COR-L47 (cell line): Measurements from ENCODE around the gene OSBPL1A.

Experiments
- DNase-seq: peaks from one replicate; lab custom pipeline; 2025; lab: John Stamatoyannopoulos, UW

The OSBPL1A gene

DNA sequence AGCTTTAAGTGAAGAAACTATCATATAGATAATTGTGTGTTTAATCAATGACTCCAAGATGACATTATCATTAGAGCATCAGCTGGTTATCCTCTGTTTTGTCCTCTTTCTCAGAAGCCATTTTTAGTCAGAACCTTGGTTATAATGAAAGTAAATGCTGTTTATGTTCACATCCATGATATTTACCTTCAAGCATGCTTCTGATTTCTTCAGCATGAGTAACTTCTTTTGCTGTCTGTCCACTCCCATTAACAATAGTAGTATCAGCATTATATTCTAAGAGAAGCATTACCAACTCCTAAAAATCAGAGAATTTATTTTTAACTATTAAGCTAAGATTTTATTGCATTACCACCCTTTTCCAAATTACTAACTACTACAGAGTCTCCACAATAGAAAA, 56.3 kb downstream of the OSBPL1A start:
- no peak for DNase-seq

DNA sequence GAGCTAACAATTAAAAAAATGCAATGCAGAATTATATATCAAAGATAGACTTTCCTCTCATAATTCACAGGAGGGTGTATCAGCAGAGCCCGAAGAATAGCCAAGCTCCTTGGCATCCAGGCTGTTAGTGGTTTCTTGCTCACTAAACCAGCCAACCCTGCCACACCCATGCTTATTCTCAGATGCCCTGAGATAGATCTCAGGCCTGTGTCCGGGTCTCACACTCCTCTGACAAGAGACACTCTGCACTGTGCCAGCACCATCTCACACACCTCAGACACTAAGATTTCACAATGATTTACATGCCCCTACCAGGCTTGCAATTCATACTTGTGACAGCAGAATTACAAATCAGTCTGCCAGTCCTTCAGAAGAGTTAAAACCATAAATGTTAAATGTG, 64.5 kb downstream of the OSBPL1A start:
- DNase-seq = no peak

DNA sequence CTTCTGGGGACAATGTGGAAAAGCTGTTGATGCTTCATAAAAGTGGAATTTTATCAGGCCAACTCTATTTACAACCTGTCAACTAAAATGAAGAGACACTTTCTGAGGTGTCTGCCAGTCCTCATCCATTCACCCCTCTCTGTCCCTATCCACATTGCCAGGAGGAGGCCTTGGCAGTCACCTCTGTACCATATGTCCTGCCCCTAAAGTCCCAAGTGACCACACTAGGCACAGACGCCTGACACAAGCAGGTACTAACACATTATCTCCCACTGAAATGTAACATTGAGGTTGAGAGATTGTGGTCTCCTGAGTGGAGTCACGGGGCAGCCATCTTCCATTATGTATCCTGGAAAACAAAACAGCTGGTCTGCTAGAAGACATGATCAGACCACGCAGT, 71.4 kb downstream of the OSBPL1A start:
- DNase-seq = no peak

DNA sequence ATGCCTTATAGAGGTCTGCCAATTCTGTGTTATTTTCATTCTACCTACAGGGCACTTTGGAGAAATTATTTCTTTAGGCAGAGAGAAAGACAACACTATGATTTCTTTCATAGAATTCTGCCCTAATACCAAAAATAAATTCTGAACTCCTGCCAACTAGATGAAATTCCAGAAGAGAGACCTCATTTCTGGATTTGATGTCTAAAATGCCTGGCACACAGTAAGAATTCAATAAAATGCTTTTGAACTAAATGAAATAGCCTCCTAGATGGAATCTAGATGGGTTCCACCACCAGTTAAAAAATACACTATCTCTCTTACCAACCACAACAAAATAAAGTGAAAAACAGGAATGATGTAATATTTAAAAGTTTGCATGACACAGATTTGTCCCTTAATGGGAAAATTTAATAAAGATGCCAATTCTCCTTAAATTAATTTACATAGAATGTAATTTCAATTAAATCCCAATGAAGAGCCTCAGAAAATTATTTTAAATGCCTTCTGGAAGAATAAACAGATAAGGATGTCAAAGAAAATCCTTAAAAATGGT, 75.0 kb downstream of the OSBPL1A start:
- no peak for DNase-seq

DNA sequence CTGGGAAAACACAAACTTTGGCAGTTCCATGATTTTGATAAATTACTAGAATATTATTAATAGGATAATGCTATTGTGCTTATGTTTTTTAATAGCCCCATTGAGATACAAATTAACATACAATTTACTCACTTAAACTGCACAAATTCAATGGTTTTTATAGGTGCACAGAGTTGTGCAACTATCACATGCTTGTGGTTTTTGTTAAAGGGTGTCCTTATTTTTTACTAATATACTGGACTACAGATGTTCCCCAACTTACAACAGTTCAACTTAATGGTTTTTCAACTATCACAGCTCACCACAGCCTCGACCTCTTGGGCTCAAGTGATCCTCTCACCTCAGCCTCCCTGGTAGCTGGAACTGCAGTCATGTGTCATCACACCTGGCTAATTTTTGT, 76.6 kb downstream of the OSBPL1A start:
- no peak for DNase-seq

DNA sequence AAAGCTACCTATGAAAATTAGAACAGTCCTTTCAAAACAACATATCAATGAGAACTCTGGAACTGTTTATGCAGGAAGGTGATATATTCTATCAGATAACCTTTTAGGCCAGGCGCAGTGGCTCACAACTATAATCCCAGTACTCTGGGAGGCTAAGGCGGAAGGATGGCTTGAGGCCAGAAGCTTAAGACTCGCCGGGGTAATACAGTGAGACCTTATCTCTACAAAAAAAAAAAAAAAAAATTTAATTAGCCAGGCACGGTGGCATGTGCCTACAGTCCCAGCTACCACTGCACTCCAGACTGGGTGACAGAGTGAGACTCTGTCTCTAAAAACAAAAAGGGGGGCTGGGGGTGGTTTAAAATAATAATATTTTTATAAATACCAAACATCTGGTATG, 77.9 kb downstream of the OSBPL1A start:
- no peak for DNase-seq

DNA sequence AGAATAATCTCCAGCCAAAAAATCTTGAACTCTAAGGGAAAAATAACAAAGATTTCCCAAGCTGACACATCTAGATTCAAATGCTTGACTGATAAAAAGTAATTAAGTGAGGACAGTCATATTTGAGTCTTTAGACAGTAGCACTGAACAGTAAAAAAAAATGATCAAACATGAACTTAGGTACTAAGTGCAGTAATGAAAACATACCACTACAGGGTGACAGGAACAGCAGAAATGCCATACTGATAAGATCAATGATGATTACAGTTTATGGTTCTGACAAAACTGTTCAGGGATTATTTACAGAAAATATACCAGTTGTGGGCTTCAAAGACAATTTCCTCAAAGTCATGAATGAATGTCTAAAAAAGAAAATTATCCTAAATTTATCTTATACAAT, 80.3 kb downstream of the OSBPL1A start:
- DNase-seq = no peak

DNA sequence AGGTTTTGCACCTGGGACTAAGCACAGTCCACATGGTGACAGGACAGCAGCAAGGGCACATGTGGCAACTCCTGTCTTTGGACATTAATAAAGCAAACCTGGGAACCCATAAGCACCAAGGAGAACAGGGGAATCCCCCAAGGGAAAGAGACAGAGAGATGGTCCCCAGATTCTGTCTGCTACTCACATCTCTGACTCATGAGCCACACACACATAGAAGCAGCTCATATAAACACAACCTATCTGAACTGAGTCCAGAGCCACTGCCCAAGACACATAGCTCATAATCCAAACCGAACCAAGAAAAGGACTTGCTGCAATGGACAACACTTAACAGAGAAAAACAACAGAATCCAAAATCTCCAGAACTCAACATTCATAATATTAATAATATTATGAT, 82.5 kb downstream of the OSBPL1A start:
- DNase-seq = no peak

DNA sequence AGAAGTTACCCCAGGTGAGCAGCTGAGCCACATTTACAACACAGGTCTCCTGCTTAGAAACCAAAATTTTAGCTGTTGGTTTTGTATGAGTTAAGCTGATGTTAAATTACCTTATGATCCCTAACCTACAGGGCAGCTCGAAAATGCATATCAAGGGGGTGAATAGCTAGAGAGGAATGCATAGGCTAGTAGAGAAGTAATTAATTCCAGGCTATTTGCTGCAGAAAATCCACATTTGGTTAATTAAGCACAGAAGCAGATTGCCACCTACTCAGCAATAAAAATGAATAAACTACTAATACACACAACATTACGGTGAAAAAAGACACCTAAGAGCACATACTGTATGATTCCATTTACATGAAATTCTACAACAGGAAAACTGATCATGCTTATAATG, 91.4 kb downstream of the OSBPL1A start:
- no peak for DNase-seq

DNA sequence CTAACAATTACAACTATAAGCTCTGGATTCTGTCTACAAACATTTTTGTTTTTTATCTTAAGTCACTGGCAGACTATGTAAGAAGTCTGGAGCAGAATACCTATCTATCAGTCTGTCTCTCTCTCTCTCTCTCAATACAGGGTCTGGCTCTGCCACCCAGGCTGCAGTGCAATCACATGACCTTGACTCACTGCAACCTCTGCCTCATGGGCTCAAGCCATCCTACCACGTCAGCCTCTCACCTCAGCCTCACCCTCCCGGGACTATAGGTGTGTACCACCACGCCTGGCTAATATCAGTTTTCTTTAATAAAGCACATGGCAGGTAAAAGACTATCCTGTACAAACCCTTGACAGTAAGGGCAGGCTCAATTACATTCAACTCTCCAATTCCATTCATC, 96.9 kb downstream of the OSBPL1A start:
- DNase-seq = no peak

DNA sequence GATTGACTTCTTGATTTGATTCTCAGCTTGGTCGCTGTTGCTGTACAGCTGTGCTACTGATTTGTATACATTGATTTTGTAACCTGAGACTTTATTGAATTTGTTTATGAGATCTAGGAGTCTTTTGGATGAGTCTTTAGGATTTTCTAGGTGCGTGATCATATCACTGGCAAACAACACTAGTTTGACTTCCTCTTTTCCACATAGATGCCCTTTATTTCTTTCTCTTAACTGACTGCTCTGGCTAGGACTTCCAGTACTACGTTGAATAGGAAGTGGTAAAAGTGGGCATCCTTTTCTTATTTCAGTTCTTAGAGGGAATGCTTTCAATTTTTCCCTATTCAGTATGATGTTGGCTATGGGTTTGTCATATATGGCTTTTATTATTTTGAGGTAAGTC, 101.3 kb downstream of the OSBPL1A start:
- DNase-seq = no peak

DNA sequence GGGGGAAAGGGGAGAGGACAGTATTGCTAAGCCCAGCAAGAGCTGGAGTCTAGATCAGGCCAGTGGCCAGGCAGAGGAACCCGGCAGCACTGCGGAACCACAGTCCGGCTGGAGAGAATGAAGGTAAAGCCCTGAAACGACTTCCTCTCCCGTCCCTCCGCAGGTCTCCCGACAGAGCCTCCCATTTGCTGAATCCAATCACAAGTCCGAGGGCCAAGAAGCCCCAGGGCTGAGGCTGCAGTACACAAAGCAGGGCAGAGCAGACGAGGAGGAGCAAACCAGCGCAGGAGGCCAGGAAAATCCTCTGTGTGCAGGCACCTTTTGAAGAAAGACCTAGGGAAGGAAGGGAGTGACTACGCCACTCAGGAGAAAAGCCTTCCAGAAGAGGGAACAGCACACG, 104.4 kb downstream of the OSBPL1A start:
- no peak for DNase-seq

DNA sequence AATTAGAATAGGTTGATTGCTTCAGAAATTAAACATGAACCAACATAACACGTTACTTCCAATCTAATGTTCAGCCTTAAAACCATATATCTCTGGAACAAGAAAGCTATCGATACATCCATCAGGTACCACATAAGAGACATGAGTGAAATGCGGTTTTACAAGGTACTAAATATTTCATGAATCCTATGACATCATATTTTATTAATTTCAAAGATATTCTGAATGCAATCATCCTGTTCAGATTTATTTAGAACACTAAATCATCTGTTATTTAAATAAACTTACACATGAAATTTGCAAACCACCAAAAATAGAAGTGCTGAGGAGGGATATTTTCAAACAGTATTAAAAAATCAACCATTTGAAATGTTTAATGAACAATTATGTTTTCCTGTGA, 119.0 kb downstream of the OSBPL1A start:
- DNase-seq = no peak

DNA sequence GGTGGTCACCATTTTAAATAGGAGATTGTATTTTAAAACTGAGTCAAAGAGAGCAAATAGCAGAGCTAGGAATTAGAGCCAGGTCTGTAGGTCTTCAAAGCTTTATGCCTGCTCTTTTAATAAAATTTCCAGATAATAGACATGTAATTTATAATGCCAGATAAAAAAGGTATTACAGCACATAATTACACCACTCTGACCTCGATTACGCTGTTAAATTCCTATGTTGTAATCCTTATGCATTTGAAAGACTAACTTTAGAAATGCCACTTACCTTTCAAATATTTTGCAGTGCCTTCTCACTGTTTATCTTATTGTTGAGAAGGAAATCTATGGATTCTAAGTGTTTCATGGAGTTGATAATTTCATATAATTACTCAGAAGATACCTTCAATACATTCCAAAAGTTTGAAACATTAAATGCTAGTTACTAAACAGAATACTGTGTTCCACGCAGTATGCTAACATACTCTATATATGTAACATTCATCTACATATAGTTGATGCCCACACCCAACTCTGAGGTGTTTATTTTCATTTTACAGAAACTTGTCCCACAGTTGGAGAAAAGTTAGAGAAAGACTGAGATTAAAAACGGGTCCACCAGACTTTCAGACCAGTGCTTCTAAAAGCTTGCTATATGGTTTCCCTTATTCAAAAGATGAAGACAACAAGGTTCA, 120.0 kb downstream of the OSBPL1A start:
- DNase-seq = no peak

DNA sequence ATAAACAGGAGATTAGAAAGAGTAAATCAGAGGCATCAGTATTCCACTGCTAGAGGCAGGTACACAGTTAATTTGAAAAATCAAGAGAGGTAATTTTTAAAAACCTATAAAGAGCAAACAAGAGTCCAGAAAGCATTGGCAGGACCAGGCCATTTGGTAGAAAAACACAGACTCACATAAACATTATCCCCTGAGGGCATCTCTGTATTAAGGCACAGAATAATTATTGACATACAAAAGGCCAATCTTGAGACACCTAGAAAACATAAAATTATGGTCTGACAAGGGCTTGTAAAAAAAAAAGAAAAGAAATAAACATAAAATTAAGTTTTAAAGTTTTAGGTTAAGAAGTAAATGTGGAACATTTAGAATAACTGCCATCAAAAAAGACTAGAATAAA, 120.6 kb downstream of the OSBPL1A start:
- DNase-seq = no peak

DNA sequence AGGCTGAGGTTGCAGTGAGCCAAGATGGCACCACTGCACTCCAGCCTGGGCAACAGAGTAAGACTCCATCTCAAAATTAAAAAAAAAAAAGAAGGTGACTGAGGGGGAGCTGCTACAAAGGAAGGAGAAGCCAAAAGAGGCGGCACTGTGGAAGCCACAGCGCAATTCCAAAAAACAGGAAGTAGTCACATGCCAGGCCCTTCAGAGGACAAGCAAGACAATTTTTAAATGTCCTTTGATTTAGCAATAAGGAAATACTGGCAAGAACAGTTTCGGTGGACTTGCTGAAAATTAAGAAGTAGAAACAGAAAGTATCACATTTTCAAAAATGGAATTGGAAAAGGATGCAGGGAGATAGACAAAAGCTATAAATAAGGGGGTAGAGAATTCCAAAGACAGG, 122.8 kb downstream of the OSBPL1A start:
- no peak for DNase-seq

DNA sequence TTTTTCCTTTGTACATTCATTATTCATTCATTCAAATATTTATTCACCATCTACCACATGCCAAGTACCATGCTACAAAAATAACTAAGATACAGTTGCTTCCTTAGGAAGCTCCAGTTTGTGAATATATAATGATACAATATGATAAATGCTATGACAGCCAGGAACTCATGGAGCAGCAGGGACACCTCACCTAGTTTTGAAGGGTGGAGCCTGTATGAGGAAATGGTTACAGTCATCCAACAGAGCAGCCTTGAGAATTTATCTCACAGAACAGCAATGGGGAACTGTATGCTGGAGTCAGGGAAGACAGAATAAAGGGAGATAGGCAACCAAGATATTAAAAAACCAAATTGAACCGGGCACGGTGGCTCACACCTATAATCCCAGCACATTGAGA, 124.0 kb downstream of the OSBPL1A start:
- DNase-seq = no peak

DNA sequence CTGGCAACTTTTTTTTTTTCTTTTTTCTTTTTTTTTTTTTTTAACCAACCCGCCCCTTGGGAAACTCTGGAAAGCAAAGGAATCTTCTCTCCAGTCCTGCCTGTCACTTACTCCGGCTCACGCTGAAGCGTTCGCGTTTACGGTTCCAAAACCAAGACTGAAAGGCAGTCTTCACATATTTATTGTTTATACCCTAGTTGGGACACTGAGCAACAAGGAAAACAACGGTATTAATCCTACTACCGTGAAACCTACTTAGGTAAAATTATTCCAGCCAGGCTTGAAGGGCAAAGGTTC, 125.4 kb downstream of the OSBPL1A start:
- DNase-seq = no peak

DNA sequence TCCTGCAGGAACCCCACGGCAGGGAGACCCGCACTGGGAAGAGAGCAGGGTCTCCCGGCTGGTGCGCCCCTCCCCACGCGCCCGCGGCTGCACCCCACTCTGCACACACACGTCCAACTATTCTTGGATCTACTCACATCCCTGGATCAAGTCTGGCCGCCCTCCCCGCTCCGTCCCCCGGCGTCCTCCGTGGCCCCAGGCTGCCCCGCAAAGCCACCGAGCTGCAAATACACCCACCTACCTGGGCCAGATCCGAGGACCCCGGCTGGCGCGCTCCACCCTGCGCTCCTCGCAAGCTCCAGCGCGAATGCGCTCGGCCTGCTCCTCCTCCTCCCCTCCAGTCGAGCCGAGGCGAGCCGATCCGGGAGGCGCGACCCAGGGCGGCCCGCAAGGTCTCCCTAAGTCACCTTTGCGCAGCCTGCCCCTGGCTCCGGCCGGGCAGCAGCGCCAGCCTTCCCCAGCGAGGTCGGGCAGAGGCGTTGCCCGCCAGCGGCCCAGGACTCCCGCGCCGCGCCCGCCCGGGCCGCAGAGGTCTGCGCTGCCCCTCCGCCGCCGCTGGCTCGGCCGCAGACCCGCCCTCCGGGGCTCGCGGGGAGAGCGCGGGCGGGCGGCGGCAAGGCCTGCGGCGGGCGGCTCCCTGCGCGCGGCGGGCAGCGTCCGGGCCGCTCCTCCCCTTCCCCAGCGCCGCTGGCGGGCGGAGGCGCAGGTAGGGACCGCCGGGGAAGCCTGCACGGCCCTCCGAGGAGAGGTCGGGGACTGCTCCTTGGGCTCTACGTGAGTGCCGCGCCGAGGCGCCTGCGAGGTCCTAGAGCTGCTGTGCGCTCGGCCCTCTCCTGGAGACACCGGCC, 126.0 kb downstream of the OSBPL1A start:
- DNase-seq = peak; percentile 58

DNA sequence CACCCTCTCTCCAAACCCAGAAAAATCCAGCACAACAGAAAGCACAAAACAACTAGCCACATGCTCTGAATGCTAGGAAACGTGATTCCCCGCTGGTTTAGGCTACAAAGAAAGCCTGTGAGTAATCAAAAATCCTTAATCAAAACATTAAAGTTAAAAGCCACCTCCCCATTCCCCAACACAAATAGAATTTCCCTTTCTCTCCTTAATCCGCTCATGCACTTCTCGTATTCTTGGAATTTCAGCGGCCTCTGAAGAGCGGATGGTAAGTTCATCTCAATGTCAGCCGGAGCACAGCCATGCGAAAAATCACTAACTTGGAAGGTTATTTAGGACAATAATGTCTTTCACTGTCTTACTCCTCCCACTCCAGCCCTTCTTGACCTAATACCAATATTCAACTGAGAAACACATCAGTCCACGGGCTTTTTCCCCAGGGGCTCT, 126.7 kb downstream of the OSBPL1A start:
- DNase-seq = no peak

DNA sequence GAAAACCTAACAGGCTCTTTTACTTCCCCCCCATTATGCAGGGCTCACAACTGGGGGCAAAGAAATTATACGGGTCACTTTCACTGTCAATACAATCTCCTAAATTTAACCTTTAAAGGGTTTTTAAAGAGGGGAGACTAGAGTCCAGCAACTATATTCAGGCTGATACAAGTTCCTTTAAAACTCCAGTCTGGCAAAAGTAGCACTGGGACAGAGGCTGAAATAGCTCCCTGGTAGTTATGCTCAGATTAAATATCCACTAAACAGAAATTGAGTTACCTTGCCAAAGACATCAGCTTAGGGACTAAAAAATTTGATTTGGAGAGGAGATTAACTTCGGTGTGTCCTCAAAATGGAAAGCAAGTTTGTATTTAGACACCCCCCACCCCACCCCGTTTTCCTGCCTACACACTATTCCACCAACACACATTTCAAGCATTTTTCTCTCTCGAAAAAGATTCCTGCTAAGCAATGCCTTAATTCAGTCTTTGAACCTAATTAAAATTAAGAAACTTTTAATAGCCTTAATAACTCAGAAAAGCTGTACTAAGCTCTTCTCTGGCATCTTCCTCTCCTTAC, 127.2 kb downstream of the OSBPL1A start:
- no peak for DNase-seq

DNA sequence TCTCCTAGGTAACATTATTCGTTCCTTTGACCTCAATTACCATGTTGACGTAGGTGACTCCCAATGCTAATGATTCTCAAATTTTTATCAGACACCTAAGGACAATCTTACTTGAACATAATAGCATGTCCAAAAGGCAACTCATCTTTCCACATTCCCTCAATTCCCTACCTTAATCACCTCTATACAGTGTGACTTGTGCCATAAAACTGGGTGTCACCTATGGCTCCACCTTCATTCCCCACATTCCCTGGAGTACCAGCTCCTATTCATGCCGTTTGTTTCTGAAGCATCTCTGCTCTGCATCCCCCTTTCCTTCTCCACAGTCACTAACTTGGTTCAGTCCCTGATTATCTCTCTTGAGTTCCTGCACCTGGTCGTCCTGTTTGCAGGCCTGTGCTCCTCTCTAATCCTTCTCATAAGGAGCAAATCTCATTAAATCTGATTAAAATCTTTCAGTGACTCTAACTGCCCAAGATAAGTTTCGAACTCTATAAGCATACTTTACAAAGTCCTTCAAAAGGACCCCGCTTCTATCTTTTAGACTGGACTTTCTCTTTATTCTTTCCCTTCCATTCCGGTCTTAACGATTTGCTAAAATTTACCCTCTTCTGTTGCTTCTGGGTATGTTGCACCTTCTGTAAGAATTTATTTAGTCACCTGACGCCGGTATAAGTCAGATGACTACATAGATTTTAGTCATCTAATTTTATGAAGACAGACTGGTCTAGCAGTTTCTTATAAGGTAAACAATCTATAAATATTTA, 128.7 kb downstream of the OSBPL1A start:
- DNase-seq = no peak
